ENCODE data around the gene COL23A1. TPM values are rescaled to one million over a fixed set of nuclear protein-coding genes. Genes with fewer than 3 reads are reported as not detected.

Gene COL23A1
- total and polyA plus RNA-seq, 2 donors (not counting 1 experiment from before 2014, with no cell fraction given) = 0.20 TPM; not detected in 1

- intact Hi-C loops (cut with micrococcal nuclease) = loop anchor here (5.0 to 10.0 kb wide), 3 partner anchors 390 to 927 kb away; partner anchors contain the start of genes PHYKPL, RUFY1 and ZNF354C
- H2AFZ ChIP-seq (ENCODE audit: insufficient read depth, low read depth, low read length, poor library complexity, severe bottlenecking) = peak overlapping the region; percentile 94
- Mint-ChIP-seq H3K4me1 (peaks cover 47% of the 10 kb centered on the region), H3K4me3 (peak overlapping the region; percentile 99), H3K9me3 (ENCODE audit: insufficient read depth) (no peaks in the 10 kb centered on the region), H3K27me3 (no peaks in the 10 kb centered on the region), H3K27ac (peak overlapping the region; percentile 100)
- peaks cover 69% of the 10 kb centered on the region for H3K79me2 ChIP-seq (ENCODE audit: control insufficient read depth, insufficient read depth, low read length)
- peaks cover 41% of the 10 kb centered on the region for H4K20me1 ChIP-seq (ENCODE audit: control insufficient read depth, insufficient read depth, low read length, poor library complexity, severe bottlenecking)
- H3K4me2 ChIP-seq (replicated peaks; ENCODE audit: low read depth, low read length, poor library complexity, severe bottlenecking) = peak overlapping the region; percentile 72
- ChIA-PET POLR2A (interaction anchor here (0.8 to 1.7 kb wide), 4 partner anchors 13 to 998 kb away, joined by 3 to 6 read pairs (median 4); partner anchors contain the start of genes COL23A1, HNRNPH1 and ZNF354A), CTCF (interaction anchor here (0.7 to 1.7 kb wide), 2 partner anchors 13 to 19 kb away, joined by 3 to 4 read pairs; no protein-coding TSS in a partner anchor)
- DNase-seq = peak; percentile 10
- H3K9me3 ChIP-seq (ENCODE audit: control extremely low read depth in 1 of 3, control insufficient read depth in 2 of 3, insufficient read depth in 1 of 3, low read length in 2 of 3) = peaks cover 0 to 3% (median 0%) of the 10 kb centered on the region in 3 donors
- no peaks in the 10 kb centered on the region for H3K27me3 ChIP-seq (replicated peaks in 1 of 4; ENCODE audit: control extremely low read depth in 1 of 4, control insufficient read depth in 3 of 4, insufficient read depth in 4 of 4, low read length in 3 of 4)
- peak overlapping the region in 1 of 2 donors; percentile 99 for H3K27ac ChIP-seq (ENCODE audit: low read length in 2 of 2)
- H3K9ac ChIP-seq (ENCODE audit: low read length) = peak overlapping the region; percentile 99
- peaks cover 23 to 28% of the 10 kb centered on the region in 2 donors for H3K4me1 ChIP-seq (ENCODE audit: control insufficient read depth in 2 of 2, insufficient read depth in 2 of 2, low read length in 2 of 2)
- H3K4me3 ChIP-seq (ENCODE audit: control extremely low read depth in 1 of 5, extremely low read depth in 1 of 5, insufficient read depth in 1 of 5, low read depth in 2 of 5, low read length in 4 of 5) = peak overlapping the region; percentile 76 to 98 (median 96)
- H3K36me3 ChIP-seq (replicated peaks in 1 of 2; ENCODE audit: control extremely low read depth in 1 of 2, control insufficient read depth in 1 of 2, extremely low read depth in 1 of 2, insufficient read depth in 2 of 2, low read length in 1 of 2) = peaks cover 12 to 34% of the 10 kb centered on the region in 2 experiments
- no peak for ATAC-seq (ENCODE audit: low read depth)
- TF ChIP-seq EZH2 (IDR thresholded peaks at IDR 0.05; ENCODE audit: borderline replicate concordance, insufficient read depth, low read depth, low read length, poor library complexity, severe bottlenecking) (no peak), CTCF (IDR thresholded peaks at IDR 0.05) (no peak)
- WGBS (ENCODE audit: insufficient coverage) = 55% methylated on average over 11 of the region's 15 CpGs
These were observed 34.7 kb upstream of the COL23A1 start for GRCh38 chr5:178624631-178625546.

Measured in B cell (primary cell).